SK-N-SH treated with all-trans-retinoic acid at 6 μM for 48 hours (cell line): ENCODE measurements around the gene UBE2S.
A peak's percentile ranks its signal among the peaks of the same experiment; 100 is the strongest.
"Not testable (repeated sequence)": the region's sequence is repeated elsewhere in the genome, so short reads cannot be mapped to it uniquely, and the experiment has no call there.

Source experiments
- ATAC-seq: fragments of 200-7000 bp; cut with Tn5 transposase; 3 replicates; pipeline ENCODE4 v1.9.1; 2020; ENCODE audit warnings: mild to moderate bottlenecking, moderate library complexity
- ARNTL ChIP-seq: fragments of 450-650 bp; formaldehyde crosslinking; IDR thresholded peaks from 2 replicates; pipeline ENCODE4 v1.5.0; 2020; ENCODE audit warnings: low read depth, mild to moderate bottlenecking, moderate library complexity, borderline replicate concordance
- BACH2 ChIP-seq: fragments of 250-450 bp; sonication (Bioruptor Pico); IDR thresholded peaks from 2 replicates; pipeline ENCODE4 v1.9.0; 2021; ENCODE audit warnings: mild to moderate bottlenecking, borderline replicate concordance
- CREB5 ChIP-seq: fragments of 250-450 bp; sonication (Bioruptor Pico); IDR thresholded peaks from 2 replicates; pipeline ENCODE4 v1.5.1; 2020; ENCODE audit warnings: low read depth, mild to moderate bottlenecking, moderate library complexity
- CSDC2 ChIP-seq: fragments of 250-450 bp; sonication (Bioruptor Pico); IDR thresholded peaks from 2 replicates; pipeline ENCODE4 v1.5.0; 2020; ENCODE audit warnings: mild to moderate bottlenecking, moderate library complexity
- GLIS3 ChIP-seq: fragments of 250-450 bp; sonication (Bioruptor Pico); IDR thresholded peaks from 2 replicates; pipeline ENCODE4 v1.5.0; 2020; ENCODE audit warnings: mild to moderate bottlenecking, moderate library complexity
- ISL1 ChIP-seq: fragments of 250-450 bp; sonication (Bioruptor Pico); IDR thresholded peaks from 2 replicates; pipeline ENCODE4 v2.1.2; 2022; ENCODE audit warnings: mild to moderate bottlenecking, moderate library complexity
- OSR1 ChIP-seq: fragments of 250-450 bp; sonication (Bioruptor Pico); IDR thresholded peaks from 2 replicates; pipeline ENCODE4 v1.8.0; 2022; ENCODE audit warnings: moderate library complexity, mild to moderate bottlenecking, inconsistent platforms
- POU6F1 ChIP-seq: fragments of 250-450 bp; sonication (Bioruptor Pico); IDR thresholded peaks from 2 replicates; pipeline ENCODE4 v1.8.0; 2021; ENCODE audit warnings: low read depth, mild to moderate bottlenecking, moderate library complexity, borderline replicate concordance
- PPARA ChIP-seq: fragments of 250-450 bp; sonication (Bioruptor Pico); IDR thresholded peaks from 2 replicates; pipeline ENCODE4 v1.5.0; 2020; ENCODE audit warnings: mild to moderate bottlenecking, borderline replicate concordance
- SNAI2 ChIP-seq: fragments of 250-450 bp; sonication (Bioruptor Pico); IDR thresholded peaks from 2 replicates; pipeline ENCODE4 v1.5.0; 2020; ENCODE audit warnings: mild to moderate bottlenecking, moderate library complexity
- TOX ChIP-seq: fragments of 250-450 bp; sonication (Bioruptor Pico); IDR thresholded peaks from 2 replicates; pipeline ENCODE4 v1.8.0; 2021; ENCODE audit warnings: mild to moderate bottlenecking, moderate library complexity, borderline replicate concordance
- TSHZ2 ChIP-seq: fragments of 250-450 bp; sonication (Bioruptor Pico); IDR thresholded peaks from 2 replicates; pipeline ENCODE4 v1.5.0; 2020; ENCODE audit warnings: mild to moderate bottlenecking, moderate library complexity
- ZC3H10 ChIP-seq: fragments of 250-450 bp; sonication (Bioruptor Pico); IDR thresholded peaks from 2 replicates; pipeline ENCODE4 v1.5.1; 2021; ENCODE audit warnings: mild to moderate bottlenecking, moderate library complexity
- ZFP3 ChIP-seq: fragments of 250-450 bp; sonication (Bioruptor Pico); IDR thresholded peaks from 2 replicates; pipeline ENCODE4 v1.5.0; 2020; ENCODE audit warnings: mild to moderate bottlenecking, moderate library complexity
- ZFP30 ChIP-seq: fragments of 450-650 bp; formaldehyde crosslinking; IDR thresholded peaks from 2 replicates; pipeline ENCODE4 v1.5.0; 2022; ENCODE audit warnings: mild to moderate bottlenecking, moderate library complexity
- ZNF70 ChIP-seq: fragments of 450-650 bp; formaldehyde crosslinking; IDR thresholded peaks from 2 replicates; pipeline ENCODE4 v1.5.0; 2020; ENCODE audit warnings: mild to moderate bottlenecking, moderate library complexity
- ZNF8 ChIP-seq: fragments of 450-650 bp; formaldehyde crosslinking; IDR thresholded peaks from 2 replicates; pipeline ENCODE4 v1.5.0; 2020; ENCODE audit warnings: mild to moderate bottlenecking, moderate library complexity
- TF ChIP-seq, protein P1 (sequence below): fragments of 250-450 bp; sonication (Bioruptor Pico); IDR thresholded peaks from 2 replicates; pipeline ENCODE4 v1.5.1; 2021; ENCODE audit warnings: mild to moderate bottlenecking, moderate library complexity

UBE2S gene

DNA sequence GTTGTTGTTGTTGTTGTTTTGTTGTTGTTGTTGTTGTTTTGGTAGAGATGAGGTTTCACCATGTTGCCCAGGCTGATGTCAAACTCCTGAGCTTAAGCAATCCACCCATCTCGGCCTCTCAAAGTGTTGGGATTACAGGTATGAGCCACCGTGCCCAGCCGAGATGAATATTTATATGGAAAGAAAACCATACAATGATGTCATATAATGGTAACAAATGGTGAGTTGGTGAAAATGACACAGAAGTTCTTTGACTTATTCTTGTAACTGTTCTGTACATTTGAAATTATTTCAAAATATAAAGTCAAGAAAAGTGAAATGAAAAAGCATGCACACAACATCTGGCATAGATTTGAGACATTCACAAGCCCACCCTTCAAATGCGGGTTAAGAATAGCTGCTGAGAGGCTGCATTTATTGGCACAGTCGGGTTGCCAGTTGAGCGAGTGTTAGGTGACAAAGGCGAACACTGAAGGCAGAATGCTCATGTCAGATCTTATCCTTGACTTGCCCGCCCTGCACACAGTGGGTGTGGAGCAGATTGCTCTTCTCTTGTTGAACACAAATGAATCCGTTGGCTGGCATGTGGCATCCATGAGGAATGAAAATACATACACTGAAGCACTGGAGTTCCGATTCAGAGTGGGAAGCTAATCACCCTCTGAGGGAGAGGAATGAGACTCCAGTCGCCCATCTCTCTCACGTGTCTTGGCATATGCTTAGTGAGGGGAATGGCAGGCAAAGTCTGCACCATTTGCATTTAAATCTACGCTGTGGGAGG, 15.8 kb upstream of the UBE2S start:
- TF ChIP-seq TOX (no peak), ZNF8 (CRISPR knock-in tag) (no peak), CSDC2 (no peak), ZNF70 (CRISPR knock-in tag) (no peak), PPARA (CRISPR knock-in tag) (no peak), ARNTL (CRISPR knock-in tag) (no peak)
- TF ChIP-seq, protein P1, sequence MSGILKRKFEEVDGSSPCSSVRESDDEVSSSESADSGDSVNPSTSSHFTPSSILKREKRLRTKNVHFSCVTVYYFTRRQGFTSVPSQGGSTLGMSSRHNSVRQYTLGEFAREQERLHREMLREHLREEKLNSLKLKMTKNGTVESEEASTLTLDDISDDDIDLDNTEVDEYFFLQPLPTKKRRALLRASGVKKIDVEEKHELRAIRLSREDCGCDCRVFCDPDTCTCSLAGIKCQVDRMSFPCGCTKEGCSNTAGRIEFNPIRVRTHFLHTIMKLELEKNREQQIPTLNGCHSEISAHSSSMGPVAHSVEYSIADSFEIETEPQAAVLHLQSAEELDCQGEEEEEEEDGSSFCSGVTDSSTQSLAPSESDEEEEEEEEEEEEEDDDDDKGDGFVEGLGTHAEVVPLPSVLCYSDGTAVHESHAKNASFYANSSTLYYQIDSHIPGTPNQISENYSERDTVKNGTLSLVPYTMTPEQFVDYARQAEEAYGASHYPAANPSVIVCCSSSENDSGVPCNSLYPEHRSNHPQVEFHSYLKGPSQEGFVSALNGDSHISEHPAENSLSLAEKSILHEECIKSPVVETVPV (CRISPR knock-in tag), result no peak
- TF ChIP-seq, all 23 proteins: peak for 0
- ATAC-seq, result no peak

DNA sequence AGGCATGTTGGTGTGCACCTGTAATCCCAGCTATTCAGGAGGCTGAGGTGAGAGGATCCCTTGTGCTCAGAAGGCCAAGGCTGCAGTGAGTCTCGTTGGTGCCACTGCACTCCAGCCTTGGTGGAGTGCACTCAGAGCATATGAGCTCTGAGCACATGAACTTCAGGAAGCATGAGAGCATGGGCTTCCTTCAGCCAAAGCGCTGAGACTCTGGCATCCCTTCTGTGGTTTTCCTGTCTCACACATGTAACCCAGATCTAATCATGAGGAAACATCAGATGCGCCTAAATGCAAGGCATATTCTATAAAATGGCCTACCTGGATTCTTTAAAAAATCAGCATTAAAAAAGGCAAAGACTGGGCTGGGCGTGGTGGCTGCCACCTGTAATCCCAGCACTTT, 13.7 kb upstream of the UBE2S start:
- not testable (repeated sequence) for ATAC-seq

- no peak for ATAC-seq
- TF ChIP-seq ARNTL (CRISPR knock-in tag) (no peak), BACH2 (CRISPR knock-in tag) (no peak), CSDC2 (no peak), ZFP3 (no peak)
These were observed 12.1 kb upstream of the UBE2S start for GRCh38 chr19:55419624-55420236.

DNA sequence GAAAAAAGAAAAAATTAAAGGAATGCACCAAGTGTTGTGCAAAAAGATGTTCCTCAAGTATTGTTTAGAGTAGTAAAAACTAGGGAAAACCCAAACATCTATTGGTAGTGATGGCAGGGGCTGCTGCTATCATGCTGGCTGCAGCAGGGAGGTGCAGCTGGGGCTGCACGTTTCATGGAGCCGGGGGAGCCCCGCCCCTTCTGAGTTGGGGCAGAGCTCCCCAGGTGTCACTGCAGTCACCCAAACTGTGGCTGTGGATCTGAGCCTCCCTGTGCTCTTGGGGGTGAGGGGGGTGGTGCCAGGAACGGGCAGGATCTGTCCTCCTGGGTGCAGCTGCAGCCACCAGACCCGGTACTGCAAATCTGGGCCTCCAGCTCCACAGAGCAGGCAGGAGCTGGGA, 11.5 kb upstream of the UBE2S start:
- no peak for ATAC-seq
- TF ChIP-seq ZC3H10 (CRISPR knock-in tag) (no peak), CREB5 (CRISPR knock-in tag) (no peak)

GRCh38 chr19:55418185-55418584, 10.6 kb upstream of the UBE2S start:
- peak; percentile 99 for ATAC-seq
- TF ChIP-seq GLIS3 (CRISPR knock-in tag), result no peak
- TF ChIP-seq ZFP30, result no peak
- no peak for TF ChIP-seq SNAI2 (CRISPR knock-in tag)
- no peak for TF ChIP-seq ISL1 (CRISPR knock-in tag)
- TF ChIP-seq OSR1 (CRISPR knock-in tag), result no peak
- TF ChIP-seq, protein P1 (CRISPR knock-in tag), result no peak
- no peak for TF ChIP-seq POU6F1
- TF ChIP-seq ZNF8 (CRISPR knock-in tag), result no peak
- no peak for TF ChIP-seq PPARA (CRISPR knock-in tag)
- no peak for TF ChIP-seq CSDC2
- TF ChIP-seq TSHZ2 (CRISPR knock-in tag), result no peak
